Endothelial cell of coronary artery (primary cell): Measurements from ENCODE around the gene ZNF576. TPM values are rescaled to one million over a fixed set of nuclear protein-coding genes. Genes with fewer than 3 reads are reported as not detected.

Experiments
- total RNA-seq: library from RNA; depleted of rRNA; stranded (reverse); fragments of >200 nt; gene quantifications from 2 replicates; pipeline ENCODE4 v1.2.3, GENCODE V29; 2014

ZNF576 gene, protein sequence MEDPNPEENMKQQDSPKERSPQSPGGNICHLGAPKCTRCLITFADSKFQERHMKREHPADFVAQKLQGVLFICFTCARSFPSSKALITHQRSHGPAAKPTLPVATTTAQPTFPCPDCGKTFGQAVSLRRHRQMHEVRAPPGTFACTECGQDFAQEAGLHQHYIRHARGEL
- 9.1 and 10.0 TPM in 2 replicates for total RNA-seq

DNA sequence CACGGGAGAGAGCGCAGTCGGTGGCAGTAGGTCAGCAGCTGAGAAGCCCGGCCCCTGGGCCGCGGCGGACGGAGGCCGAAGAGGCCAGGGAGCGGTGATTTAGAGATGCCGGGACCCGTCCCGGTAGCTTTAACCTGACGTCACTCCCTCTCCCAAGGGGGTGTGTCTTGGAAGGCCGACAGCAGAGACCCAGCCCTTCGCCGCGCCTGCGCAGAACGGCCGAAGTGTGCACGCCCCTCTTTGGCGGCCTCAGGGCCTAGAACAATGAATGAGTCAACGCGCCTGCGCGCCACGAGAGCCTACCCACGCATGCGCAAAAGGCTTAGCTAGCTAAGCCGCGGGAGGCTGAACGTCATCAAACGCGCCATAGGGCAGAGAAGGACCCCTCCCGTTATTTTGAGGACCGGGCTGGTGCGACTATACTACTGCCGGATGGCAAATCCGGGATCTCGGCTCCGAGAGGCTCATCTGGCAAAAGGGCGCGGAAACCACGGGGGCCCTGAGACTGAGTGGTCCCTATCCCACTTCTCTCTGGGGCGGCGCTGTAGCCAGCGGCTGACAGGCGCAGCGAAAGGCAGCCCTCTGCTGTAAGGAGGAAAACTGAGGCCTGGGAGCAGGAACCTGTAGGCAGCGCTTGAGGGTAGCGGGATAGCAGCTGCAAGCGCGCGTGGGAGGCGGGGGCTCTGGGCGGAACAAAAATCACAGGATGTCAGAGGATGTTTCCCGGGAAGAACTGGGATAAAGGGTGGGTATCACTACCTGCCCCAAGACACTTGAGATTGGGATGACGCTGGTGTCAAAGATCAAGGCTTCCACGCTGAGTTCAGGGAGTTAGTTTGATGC lies at the start of gene ZNF576, which contains the start of gene IRGQ:
Gene ZNF576, plus strand, starts transcription at position 597 of the 843 bp plus-strand sequence. CDS start 514 bp downstream, outside the sequence.
Gene IRGQ, minus strand, starts transcription at position 136 of the 843 bp plus-strand sequence. CDS start 796 bp downstream, outside the sequence.

DNA sequence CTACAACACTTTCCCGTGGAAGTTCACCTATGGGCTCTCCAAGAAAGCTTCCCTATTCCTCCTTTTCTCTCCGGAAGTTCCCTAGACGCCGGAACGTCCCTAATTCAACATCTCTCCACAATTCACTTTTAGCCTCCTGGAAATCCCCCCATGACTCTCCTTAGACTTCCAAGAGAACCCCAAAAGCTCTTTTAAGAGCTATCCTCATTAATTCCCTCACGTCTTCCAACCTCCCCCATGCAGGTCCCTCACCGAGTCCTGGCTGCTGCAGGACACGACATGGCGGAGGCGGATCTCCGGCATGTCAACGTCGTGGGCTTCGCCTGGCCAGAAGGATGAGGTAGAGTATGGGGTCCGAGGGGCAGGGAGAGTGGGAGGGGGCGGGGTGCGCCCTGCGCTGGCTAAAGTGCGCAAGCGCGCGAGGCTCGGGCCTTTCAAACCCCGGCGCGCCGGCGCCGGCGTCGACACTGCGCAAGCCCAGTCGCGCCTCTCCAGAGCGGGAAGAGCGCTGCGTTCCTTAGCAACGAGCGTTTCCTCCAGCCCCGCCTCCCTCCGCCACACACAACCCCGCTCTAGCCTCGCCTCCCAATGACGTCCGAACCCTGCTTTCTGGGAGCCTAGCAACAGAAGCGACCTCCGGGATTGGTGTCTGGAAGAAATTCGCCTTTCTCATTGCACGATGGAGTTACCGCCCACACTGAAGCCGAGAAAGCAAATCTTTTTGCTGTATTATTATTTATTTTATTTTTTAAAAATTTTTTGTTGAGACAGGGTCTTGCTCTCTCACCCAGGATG lies 21.0 kb upstream of the ZNF576 start, which contains the start of the genes PINLYP and XRCC1:
Gene PINLYP, plus strand, starts transcription at position 646 of the 795 bp plus-strand sequence. CDS start 1,391 bp downstream, outside the sequence.
Gene XRCC1, minus strand, starts transcription at position 372 of the 795 bp plus-strand sequence. Its CDS starts 69 bp downstream, at position 303.

DNA sequence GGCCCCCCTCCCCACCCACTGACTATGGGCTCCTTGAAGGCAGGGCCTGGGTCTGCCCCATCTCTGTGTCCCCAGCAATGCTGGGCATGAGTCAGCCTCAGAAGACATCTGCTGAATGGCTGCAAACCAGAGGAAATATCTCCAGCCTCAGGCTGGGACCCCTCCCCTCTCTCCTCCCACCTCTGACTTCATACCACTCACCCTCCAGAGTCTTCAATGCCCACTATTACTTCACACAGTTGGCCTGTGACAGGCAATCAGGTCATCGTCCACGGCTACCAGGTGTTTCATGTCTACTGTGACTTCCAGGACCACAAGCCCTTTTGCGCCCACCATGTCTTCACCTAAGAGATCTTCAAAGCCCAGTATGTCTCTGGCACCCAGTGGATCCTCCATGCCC lies 15.4 kb downstream of the ZNF576 start, which contains the start of gene SRRM5:
Gene SRRM5, plus strand, starts transcription at position 301 of the 400 bp plus-strand sequence. Its CDS starts 34 bp downstream, at position 335.

DNA sequence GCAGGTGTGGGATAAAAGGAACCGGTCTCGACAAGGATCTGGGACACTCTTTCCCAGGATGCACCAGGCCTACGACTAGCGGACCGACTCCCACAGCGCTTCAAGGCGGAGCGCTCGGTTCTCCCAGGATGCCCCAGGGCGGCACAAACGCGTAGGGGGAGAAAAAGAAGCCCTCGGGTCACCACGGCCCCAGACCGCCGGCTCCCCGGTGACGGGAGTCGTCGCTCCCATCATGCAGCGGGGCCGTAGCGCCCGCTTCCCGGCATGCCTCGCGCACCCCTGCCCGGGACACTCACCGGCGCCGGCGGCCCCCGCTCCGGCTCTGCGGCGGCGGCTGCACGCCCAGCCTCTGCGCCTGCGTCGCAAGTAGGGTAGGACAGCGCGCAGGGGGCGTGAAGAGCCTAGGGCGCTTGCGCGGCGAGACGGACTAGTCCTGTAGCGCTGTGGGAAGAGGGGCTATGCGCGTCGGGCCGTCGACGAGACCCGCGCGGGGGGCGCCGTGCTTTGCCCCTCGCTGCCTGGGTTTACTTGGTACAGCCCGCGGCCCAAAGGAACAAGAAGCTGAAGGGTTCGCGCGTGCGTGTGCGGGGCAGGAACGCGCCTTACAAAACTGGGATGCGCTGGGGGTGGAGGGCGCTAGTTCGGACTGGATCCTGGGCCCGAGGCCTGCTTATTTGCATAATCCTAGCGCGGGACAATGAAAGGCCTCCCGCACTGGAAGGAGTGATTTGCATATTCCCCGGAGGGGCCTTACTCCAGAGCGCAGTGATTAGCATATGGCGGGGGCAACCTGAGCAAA lies 23.1 kb downstream of the ZNF576 start, which contains the start of gene ZNF428:
Gene ZNF428, minus strand, starts transcription at position 368 of the 799 bp plus-strand sequence. CDS start 5,325 bp downstream, outside the sequence.

DNA sequence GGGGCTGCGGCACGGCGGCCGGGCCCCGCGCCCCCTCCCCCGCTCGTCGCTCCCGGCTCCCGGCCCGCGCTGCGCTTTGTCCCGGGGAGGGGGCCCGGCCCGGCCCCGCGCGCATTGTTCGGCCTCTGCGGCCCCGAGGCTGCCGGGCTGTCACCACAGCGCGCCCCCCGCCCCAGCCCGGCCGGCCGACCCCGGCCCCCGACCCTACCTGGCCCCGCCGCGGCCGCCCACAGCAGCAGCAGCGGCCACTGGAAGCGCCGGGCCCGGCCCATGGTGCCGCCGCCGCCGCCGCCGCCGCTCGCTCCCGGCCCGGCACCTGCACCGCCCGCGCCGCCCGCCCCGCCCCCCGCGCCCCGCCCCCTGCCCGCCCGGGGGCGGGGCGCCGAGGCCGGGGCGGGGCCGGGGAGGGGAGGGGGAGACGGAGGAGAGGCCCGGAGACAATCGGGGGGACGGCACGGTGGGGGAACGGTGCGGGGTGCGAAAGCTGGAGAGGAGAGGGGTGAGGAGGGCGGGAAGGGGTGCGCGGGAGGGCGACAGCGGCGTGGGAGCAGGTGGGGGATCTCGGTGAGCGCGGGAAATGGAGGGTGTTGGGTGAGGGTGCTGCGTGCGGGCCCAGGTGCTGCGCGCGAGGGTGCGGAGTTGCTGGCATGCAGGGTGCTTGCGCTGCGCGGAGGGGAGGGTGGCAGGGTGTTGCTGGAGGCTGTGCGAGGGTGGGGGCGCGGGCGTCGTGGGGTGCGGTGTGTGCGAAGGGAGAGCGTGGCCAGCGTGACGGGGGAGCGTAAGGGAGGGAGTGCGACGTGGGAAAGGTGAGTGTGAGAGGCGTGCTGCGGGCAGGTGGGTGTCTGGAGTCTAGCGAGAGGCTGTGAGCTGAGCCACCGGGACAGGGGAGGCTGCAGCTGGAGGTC lies 43.4 kb downstream of the ZNF576 start, which contains the start of gene CADM4:
Gene CADM4, minus strand, starts transcription at position 332 of the 905 bp plus-strand sequence. Its CDS starts 60 bp downstream, at position 272.

Other genes starting within 250 kb of the ZNF576 start
- gene CD177, start 242.9 kb upstream of the ZNF576 start, total RNA-seq: 0.09 and 0.19 TPM in 2 replicates
- not detected in 2 replicates for gene TEX101, start 181.7 kb upstream of the ZNF576 start, total RNA-seq
- not detected in 2 replicates for gene LYPD3, start 131.0 kb upstream of the ZNF576 start, total RNA-seq
- gene PHLDB3, start 91.8 kb upstream of the ZNF576 start, total RNA-seq: 10.2 and 12.3 TPM in 2 replicates
- 56.9 and 73.5 TPM in 2 replicates for gene ETHE1, start 69.4 kb upstream of the ZNF576 start, total RNA-seq
- gene ZNF575, start 63.4 kb upstream of the ZNF576 start, total RNA-seq: 0.09 TPM in 1 of 2 replicates, not detected in the other
- gene XRCC1, start 21.1 kb upstream of the ZNF576 start, total RNA-seq: 15.5 and 20.8 TPM in 2 replicates
- gene PINLYP, start 20.8 kb upstream of the ZNF576 start, total RNA-seq: 0.18 and 0.85 TPM in 2 replicates
- gene IRGQ, start 461 bp upstream of the ZNF576 start, total RNA-seq: 23.5 and 29.6 TPM in 2 replicates
- gene SRRM5, start 15.5 kb downstream of the ZNF576 start, total RNA-seq: under 0.01 TPM in 1 of 2 replicates, not detected in the other
- 44.0 and 53.5 TPM in 2 replicates for gene ZNF428, start 23.0 kb downstream of the ZNF576 start, total RNA-seq
- gene CADM4, start 43.3 kb downstream of the ZNF576 start, total RNA-seq: 5.8 and 6.1 TPM in 2 replicates
- gene PLAUR, start 73.6 kb downstream of the ZNF576 start, total RNA-seq: 51.5 and 69.5 TPM in 2 replicates
- not detected in 2 replicates for gene IRGC, start 119.5 kb downstream of the ZNF576 start, total RNA-seq
- gene SMG9, start 158.4 kb downstream of the ZNF576 start, total RNA-seq: 5.5 and 9.3 TPM in 2 replicates
- 0.90 and 4.1 TPM in 2 replicates for gene KCNN4, start 184.4 kb downstream of the ZNF576 start, total RNA-seq
- 0.36 and 0.56 TPM in 2 replicates for gene LYPD5, start 205.9 kb downstream of the ZNF576 start, total RNA-seq
- gene ZNF283, start 230.7 kb downstream of the ZNF576 start, total RNA-seq: 8.4 and 11.0 TPM in 2 replicates